Measurements from ENCODE around the gene CDH23.

CDH23 gene

DNA sequence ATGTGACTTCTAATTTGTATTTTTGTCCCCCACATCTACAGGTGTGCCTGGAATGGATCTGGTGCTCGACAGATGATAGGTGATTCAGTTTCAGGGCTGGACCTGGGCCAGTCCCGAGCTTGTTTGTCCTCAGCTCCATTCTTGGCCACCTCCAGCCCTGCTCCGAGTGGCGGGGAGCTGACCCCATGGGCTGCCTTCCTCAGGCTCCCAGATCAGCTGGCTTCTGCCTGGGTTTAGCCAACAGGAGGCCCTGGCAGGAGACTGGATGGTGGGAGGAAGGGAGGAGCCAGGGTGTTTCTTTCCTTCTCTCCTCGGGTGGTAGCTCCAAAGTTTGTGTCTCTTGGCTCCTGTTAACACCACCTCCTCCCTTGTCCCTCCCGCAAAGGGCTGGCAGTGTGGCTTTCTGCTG is 75.2 kb downstream of the CDH23 start:
- no peak for DNase-seq

DNA sequence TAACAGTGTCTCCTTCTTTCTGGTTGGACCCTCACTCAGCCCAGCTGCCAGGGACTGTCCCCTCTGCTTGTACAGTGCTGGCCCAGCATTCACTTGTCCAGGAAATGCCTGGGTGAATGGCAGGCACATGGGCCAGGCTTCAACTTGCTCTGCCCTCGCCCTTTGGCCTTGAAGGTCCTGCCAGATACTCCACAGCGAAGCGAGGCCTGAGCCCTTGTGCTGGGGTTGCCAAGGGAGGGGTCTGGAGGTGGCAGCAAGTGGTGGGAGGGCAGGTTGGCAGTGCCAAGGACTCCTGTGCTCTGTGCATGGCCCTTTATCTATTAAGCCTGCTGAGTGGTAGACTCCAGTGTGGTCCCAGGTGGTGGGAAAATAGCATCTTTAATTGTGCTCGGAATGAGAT is 75.7 kb downstream of the CDH23 start:
- DNase-seq: no peak

DNA sequence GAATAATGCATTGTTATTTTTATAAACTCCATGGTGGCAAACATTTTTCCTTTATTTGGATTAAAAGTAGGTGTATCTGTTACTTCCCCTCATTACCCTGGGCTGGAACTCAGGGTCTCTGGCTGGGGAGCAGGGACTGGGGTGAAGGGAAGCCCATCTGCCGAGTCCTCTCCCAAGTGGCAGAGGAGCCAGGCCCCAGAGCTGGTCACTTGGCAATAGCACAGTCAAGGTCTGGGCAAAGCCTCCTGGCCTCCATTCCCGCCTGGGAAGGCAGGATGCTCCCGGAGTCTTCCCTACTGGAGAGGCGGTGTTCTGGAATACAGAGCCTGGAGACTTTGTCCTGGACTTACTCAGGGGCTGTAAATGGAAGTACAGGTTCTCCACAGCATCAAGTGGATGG is 76.2 kb downstream of the CDH23 start:
- no peak for DNase-seq

DNA sequence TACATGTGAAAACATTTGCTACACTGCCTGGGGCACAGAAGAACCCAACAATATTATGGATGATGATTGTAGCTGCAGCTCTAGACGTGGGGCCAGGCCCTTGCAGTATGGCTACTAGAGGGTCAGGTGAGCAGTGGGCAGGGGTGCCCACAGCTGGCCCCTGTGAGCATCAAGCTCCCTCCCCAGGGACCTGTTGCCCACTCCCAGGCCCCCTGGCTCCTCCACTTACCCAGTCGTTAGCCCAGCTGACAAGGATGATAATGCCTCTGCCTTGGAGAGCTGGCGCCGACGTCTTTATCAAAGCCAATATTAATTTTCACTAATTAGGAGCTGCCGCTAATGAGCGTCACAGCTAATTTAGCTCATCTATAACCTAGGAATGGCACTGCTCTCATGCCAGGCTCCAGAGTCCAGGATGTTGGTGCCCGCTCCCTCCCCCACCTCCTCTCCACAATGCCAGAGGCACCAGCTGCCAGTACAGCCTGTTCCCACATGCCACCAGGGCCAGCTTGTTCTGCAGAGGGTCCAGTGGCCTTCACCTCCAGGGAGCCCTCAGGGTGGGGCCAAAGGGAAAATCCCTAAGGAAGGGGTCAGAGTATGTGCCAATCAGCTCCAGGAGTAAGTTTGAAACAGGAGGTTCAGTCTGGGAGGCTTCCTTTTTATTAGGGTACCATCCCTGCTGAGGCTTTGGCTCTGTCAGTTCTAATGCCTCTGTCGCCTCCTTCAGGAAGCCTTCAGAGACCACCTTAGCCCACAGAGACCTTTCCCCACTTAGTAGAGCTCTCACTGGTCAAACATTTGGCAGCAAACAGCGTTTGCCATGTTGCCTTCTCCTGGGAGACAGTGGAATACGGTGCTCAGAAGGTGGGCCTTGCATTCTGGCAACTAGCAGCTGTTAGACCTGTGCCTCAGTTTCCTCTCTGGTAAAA is 77.2 kb downstream of the CDH23 start:
- no peak for DNase-seq

DNA sequence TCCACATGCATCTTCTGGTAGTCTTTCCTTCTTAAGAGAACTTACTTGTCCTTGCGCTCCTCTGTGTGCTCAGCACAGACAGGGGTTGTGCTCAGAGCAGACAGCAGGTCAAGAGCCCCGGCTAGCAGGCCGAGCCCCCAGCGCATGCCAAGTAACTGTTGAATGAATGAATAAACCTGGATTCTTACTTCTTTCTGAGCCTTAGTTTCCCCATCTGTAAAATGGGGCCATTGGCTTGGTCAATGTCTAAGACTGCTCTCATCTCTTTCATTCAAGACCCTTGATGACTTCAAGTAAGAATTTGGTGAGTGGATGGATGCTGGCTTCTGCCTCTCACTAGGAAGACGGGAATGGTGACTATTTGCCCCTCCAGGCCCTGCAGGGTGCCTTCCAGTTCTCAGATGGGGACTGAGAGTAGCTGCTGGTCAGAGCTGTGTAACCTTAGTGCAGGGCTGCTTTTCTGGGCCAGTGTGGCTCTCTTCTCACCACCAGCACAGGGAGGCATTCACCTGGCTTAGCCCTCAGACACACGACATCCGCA is 78.1 kb downstream of the CDH23 start:
- no peak for DNase-seq

DNA sequence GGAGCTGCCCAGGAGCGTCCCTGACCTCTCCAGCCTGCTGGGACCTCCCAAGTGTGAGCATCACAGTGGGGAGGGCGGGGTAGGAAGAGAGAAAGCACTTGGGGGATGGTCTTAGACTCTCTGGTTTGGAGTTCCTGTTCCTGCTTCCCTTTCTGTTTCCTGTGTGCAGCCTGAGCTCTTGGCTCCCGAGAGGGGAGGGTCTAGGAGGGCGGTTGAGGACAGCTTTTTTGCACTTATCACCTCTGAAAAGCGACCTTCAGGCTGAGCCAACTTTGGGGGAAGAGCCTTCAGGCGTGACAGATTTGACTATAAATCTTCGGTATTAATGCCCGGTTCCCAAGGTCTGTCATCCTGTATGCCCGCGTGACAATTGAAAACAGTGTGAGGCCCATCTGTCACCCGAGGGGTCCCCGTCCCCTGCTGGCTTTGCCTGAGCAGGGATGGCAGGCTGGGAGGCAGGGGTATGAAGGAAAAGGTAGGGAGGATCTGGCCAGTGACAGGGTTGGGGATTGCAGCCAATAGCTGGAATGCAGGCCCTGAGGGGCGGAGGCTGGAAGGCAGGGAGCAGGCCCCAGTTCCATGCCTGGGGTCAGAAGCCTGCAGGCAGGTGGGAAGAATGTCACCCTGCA is 78.6 kb downstream of the CDH23 start:
- no peak for DNase-seq

DNA sequence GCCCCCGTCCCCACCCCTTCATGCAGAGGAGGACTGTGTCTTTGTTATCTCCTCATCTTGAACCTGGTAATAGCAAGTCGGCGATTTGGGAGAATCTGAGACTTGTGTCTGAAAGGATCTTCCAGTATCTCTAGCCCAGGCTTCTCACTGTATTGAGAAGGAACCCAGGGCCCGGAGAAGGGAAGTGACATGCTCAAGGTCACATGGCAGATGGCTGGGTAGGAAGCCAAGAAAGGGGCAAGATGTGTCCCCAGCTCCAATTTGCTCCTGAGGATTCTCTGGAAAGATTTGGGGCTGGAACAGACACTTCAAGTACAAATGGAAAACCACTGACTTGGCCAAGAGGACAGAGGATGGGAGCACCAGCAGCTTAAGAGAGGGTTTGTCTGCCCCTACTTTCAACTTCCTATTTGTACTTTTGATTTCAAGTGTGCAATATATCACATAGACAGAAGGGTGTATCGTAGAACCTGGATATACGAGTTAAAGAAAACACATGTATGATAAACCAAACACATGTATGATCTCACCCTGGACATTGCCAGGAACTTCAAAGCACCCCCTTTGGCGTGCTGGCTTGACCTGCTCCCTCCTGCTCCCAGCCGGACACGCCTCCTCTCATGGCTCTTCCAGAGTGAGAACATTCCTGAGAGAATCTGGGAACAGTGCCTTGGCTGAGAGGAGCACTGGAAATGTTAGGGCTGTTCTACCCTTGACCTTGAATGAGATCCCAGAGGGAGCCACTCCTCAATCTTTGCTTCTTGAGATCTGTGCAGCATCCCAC is 79.7 kb downstream of the CDH23 start:
- no peak for DNase-seq

DNA sequence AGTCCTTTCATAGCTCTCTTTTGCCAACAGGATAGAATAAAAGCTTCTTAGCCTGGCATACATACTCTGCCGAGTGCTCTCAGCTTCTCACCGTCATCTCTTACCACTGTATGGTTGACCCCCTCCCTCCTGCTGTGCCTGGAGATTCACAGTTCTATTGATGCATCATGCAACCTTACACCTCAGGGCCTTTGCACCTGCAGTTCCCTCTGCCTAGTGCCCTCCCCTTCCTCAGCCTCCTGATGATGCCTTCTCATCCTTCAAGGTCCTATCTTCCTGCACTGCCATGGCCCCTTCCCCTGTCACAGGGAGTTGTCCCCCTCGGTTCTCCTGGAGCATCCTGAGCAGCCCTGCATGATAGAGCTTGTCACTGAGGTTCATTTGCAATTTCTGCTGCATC is 81.5 kb downstream of the CDH23 start:
- no peak for DNase-seq

DNA sequence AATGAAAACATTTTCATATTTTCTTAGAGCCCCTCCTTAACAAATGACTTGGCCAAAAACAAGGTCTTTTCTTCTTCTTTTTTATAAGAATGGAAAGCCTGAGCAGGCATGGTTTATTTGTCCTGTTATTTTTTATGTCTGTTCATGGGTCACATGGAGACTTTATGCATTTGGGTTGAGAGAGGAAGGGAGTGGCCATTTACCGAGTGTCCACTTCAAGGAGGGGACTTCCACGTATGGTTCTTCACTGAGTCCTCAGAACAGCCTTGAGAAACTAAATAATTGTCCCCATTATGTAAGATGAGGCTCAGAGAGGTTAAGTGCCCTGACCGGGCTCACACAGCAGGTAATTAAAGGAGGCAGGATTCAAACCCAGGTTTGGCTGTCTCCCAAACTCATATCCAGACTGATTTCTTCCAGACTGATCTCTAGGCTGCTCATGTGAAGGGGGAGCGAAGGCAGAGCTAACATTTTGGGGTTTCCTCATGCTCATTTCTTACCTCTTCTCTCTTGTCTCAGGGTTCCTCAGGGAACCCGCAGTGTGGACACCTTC is 82.2 kb downstream of the CDH23 start:
- DNase-seq: no peak

DNA sequence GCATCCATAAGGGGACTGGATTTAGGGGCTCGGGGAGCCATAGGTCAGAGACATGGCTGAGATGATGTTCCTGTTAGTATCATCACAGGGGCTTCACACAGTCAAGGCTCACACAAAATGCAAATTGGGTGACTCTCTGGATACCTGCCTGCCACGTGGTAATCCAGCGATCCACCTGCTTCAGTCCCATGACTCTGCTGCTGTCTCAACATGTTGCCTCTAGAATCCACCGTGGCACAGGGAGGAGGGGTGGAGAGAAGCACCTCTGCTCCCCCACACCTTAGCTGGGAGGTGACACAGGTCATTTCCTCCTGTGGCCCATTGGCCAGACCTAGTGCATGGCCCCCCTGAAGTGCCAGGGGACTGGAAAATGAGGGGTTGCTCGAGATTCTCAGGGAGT is 83.1 kb downstream of the CDH23 start:
- no peak for DNase-seq

DNA sequence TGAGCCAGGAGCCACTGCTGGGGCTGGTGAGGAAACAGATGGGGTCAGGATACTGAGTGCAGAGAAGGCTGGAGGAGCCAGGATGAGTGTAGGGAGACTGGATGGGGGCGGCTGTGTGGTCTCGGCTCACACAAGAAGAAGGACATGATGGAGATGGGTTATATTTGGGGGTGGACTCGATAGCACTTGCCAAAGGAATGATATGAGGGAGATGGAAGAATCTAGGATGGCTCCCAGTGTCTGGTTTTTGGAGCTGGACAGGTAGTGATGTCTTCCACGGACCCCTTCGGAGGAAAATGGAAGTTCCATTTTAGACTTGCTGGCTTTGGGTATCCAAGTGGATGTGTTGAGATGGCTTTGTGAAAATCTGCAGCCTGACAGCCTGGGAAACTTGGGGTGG is 83.9 kb downstream of the CDH23 start:
- no peak for DNase-seq

DNA sequence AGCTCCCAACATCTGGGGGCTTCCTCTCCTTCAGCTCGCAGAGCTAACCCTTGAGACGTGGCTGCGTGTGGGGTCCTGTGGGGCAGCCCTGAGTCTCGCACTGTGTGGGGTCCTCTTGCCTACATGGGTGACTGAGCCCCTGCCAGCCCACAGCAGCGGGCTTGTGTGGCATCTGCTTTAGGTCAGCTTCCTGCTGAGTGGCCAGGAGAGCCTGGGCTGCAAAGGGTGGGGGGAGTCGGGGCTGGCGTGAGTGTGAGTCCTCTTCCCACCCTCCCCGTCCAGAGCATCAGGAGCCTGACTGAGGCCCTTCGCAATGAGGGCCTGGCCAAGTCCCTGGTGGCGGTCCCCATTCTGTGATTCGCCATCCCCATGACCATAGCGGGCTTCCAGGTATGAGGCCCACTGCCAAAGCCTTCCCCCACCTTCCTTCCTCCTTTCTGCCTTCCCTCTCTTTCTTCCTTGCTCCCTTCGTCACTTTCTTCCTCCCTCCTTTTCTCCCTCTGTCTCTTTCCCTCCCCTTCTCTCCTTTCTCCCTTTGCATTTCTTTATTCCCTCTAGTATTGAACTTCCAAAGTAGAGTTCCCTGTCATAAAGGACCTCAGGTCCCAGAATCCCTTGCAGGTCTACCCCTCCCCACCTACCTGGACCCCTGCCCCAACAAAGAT is 85.2 kb downstream of the CDH23 start:
- DNase-seq: no peak

DNA sequence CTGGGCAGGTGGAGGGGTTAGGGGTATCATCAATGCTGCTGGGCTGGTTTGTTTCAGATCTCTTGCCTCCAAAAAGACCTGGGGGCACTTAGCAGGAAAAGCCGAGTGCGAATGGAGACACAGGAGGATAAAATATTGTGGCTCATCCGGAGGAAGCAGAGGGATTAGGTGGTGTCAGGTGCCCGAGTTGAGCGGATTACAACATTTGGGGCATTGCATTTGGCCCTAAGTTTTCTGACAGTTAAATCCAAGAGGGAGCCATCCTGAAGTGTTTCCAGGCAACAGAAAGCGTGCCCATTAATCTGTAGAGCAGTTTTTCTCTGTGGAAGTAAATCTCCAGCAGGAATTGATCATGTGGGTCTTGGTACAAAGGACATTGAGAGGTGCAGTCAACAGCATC is 85.9 kb downstream of the CDH23 start:
- DNase-seq: no peak

DNA sequence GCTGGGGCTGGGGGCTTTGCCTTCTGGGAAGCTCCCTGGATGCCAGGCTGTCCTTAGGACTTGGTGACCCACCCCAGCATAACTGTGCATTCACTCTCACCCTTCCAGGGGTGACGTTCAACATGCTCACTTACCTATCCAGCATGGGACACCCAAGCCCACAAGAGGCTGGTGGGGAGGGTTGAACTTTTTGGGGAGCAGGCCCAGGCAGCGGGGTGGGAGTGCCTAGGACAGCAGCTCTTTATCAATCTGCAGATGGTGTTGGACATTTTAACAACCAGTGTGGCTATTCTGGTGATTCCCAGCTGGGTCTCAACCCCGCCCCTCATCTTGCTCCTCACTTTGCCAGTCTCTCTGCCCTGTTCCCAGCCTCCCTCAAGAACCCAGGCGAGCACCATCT is 86.4 kb downstream of the CDH23 start:
- DNase-seq: no peak

DNA sequence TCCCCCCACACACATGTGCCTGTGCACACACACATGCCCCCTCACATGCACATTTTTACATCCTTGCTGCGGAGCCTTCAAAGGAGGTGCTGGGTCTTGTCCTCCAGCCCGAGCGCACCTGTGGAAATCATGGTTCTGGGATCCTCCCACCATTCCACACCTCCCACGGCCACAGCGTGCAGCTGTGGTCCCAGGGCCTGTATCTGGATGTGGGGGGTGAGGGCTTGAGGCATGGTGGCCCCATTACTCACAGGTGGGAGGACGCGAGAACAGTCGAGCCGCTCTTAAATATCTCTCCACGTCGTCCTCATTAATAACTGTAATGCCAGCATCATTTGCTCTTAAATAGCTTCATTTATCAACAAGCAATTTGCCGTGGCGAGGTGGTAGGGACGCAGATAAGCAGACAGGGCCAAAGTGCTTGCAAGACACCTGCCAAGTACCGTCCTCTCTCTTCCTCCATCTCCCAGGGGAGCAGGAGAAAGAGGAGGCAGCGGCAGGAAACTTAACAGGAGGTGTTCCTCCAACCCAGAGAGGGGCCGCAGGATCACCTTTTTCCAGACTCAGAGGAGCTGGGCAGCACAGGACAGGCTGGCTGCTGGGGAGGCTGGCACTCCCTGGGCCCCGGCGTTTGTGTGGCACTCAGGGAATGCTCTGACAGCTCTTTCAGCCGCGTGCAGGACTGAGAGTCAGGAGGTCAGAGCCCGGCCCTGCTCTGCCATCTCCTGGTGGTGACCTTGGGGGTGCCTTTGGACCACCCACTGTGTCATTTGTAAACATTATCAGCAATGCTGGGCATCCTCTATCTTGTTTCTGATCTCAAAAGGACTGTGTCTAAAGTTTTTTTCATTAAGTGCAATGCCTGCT is 87.4 kb downstream of the CDH23 start:
- DNase-seq: no peak

DNA sequence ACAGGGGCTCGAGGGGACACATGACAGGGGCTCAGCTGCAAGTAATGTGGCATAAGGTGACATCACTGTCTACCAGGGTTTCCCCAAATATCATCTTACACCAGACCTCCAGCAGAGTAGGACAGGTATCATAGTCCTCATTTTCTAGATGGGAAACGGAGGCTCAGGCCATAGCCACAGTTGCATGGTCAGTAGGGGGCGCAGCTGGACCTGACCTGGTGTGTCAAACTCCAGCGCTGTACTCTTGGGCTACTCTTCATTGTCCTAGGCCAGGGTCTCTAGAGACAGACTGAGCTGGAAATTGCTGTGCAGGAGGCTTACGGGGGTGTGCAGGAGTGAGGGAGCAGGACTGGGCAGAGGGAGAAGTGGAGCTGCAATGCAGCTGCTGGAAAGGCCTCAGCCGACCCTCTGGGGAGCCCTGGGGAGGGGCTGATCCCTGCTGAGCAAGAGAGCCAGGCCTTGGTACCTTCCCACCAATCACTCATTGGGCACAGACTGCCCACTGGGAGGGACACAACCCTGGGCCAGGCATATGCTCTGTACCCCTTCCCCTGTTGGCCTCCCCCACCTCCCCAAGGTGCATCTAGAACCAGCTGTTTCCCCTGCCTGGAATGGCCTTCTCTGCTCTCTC is 89.9 kb downstream of the CDH23 start:
- no peak for DNase-seq

DNA sequence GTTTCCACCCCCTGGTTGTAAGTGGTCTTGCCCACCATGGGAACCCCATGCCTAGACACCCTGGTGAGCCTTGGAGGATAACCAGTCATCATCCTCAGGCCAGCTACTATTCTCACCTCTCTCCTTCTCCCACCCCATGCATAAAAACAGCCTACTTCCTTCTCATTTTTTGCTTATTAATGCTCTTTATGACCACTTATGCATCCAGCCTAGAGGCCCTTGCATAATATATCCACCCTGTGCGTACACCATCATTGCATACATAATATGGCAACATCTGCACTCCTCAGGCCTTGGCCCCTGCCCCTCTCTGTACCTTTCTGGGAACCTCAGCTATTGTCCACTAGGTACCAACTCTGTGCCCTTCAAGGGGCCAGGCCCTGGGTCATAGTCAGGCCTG is 91.0 kb downstream of the CDH23 start:
- DNase-seq: no peak

DNA sequence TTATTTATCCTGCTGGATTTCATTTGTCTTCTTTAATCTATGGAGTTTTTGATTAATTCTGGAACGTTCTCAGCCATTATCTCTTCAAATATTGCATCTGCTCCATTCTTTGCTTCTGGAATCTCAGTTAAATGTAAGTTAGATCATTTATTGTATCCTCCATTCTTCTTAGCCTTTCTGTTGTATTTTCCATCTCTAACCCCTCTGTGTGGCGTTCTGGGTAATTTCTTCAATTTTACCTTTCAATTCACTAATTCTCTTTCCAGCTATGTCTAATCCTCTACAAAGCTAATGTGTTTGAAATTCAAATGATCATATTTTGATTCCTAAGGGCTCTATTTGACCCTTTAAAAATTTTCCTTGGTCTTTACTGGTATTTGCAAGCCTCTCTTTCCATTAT is 92.4 kb downstream of the CDH23 start:
- DNase-seq: no peak

DNA sequence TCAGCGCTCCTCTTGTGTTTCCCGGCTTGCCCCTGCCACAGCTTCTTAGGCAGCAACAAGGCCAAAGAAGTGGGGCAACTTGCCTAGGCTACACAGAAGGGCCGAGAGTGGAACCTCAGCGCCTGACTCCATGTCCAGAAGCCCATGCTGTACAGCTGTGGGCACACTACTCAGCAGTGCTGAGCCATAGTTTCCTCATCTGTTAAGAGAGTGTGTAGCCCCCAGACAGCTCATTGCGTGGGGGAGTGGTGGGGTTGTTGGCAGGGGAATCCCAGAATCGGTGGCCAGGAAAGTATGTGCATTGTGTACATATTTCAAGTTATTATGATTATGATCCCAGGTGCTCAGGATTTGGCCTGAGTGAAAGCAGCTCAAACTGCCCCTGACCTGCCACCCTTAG is 96.2 kb downstream of the CDH23 start:
- DNase-seq: no peak

DNA sequence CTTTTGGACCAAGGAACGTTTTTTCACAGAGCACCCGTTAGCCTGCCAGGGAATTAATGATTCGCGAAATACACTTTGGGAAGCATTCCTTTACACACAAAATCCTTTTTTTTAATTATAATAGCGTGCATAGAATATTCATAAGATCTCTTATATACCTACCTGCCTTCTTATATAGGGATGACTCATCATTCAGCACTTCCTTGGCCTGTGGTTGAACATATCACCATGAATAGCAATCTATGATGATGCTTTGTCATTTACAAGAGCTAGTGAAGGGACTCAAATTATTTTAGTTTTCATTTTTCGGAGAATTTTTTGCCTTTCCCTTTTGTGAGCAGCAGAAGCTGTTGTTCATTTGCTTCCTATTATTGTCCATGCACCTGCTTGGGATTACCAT is 97.0 kb downstream of the CDH23 start:
- DNase-seq: no peak

DNA sequence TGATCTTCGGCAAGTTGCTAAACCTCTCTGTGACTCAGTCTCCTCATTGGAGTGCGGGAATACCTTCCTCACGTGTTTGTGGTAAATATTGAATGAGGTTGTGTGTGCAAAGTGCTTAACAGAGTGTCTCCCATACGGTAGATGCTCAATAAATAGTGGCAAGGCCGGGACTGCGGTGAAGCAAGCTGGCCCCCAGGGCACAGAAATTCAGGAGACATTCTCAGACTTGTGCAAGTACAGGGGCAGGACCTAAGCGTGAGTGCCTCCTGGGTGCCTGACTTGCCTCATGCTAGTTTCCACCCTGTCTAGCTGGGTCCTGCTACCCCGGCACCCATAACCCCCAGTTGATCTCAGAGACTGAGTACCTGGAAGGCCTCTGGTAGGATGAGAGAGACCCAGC is 97.8 kb downstream of the CDH23 start:
- no peak for DNase-seq

All from activated naive CD4-positive, alpha-beta T cell (primary cell).